NCI-H82 treated with DMSO at 0.1 percent for 48 hours (cell line): Measurements from ENCODE around the gene ACP7.

ENCODE experiments used
- DNase-seq: peaks from one replicate; lab custom pipeline; 2025; ENCODE audit not compliant: unreplicated experiment; lab: John Stamatoyannopoulos, UW

ACP7 gene

DNA sequence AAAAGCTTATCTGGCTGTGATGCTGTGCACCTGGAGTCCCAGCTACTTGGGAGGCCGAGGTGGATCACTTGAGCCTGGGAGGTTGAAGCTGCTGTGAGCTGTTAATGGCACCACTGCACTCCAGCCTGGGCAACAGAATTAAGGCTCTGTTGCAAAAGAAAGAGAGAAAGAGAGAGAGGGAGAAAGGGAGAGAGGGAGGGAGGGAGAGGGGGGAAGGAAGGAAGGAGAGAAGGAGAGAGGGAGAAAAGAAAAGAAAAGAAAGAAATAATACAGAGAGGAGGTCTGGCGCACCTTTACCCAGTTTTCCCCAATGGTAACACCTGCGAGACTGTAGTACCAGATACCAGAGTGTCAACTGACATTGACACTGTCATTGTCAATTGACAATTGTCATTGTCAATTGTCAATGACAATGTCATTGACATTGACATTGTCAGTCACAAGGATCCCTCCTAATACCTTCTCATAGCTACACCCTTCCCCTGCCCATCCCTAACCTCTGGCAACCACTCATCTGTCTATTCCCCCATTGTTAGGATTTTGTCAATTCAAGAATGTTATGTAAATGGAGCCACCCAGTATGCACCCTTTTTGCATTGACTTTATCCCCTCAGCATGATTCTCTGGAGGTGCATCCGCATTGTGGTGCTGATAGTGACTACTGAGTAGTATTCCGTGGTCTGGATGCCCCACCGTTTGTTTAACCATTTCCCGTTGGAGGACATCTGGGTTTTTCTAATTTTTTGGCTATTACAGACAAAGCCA is 62.7 kb downstream of the ACP7 start:
- DNase-seq, result no peak

- no peak for DNase-seq
Observed at GRCh38 chr19:39147480-39147879, 63.3 kb downstream of the ACP7 start.

DNA sequence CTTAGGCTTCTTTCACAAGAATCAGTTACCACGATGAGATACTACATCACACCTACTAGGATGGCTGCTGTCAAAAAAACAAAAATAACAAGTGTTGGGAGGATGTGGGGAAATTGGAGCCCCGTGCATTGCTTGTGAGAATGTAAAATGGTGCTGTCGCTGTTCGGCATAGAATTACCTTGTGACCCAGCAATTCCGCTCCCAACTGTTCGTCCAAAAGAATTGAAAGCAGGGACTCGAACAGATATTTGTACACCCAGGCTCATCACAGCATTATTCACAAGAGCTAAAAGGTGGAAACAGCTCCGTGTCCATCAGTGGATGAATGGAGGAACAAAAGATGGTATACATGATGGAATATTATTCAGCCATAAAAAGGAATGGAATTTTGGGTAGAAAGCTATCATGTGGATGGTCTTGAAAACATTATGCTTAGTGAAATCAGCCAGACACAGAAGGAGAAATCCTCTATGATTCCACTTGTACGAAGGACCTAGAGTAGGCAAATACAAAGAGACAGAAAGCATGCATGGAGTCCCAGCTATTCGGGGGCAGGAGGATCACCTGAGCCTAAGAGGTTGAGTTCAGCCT is 64.9 kb downstream of the ACP7 start:
- DNase-seq, result no peak

- DNase-seq, result no peak
Observed at GRCh38 chr19:39150235-39150634, 66.1 kb downstream of the ACP7 start.

DNA sequence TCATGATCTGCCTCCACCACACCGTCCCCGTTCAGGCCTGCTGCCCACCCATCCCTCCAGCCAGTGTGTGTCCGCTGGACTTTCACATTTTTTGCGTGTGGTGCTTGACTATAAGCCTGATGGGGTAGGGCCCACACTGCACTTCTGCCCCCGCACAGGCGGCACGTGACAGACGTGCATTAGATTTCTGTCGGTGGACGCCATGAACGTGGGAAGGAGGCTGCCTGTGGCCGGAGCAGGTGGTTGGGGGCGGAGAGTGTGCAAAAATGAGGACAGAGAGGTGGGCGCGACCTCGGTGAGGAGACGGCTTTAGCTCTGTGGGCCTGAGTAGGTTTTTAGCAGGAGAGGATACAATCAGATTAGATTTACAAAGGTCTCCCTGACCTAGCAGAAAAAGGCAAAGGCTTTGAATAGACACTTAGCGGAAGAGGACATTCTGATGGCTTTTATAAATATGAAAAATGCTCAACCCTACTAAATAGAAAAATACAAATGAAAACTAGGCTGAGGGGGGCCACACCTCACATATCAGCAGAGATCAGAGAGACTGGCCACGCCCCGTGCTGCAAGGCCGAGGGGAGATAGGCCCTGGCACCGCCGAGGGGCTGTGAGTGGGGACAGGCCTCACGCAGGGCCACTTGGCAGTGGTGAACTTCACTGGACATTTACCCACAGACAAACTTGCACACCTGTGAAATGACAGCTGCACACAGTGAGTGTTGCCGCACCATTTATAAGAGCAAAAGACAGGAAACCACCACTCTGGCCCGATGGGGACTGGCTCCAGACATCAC is 66.8 kb downstream of the ACP7 start:
- DNase-seq, result peak; percentile 9

- no peak for DNase-seq
Observed at GRCh38 chr19:39152066-39152465, 67.9 kb downstream of the ACP7 start.

- no peak for DNase-seq
Observed at GRCh38 chr19:39154100-39154628, 70.0 kb downstream of the ACP7 start.

GRCh38 chr19:39154629-39155100 is 70.5 kb downstream of the ACP7 start:
- DNase-seq, result no peak

DNA sequence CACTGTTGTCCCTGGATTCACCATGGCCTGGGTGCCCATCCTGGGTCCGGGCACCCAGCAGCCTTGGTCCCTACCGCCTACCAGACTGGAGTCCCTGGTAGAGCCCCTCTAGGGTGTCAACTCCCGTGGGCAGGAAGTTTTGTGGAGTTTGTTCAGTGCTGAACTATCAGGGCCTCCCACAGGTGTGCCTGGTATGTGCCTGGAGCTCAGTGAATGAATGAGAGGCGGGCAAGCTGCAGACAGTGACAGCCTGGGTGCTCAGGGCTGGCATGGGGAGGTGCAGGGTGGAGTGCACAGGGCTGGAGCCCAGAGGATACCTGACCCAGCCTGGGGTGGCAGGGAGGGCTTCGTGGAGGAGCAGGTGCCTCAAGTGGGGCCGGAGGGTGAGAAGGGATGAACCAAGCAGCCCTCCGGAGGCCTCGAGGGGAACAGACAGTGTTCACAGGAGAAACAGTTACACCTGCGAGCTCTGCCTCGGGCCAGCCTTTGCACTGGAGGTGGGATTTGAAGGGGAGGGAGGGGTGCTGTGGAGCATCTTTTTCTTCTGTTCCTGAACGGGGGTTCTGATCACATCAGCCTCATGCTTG is 71.0 kb downstream of the ACP7 start:
- DNase-seq, result no peak

- no peak for DNase-seq
Observed at GRCh38 chr19:39155741-39156140, 71.6 kb downstream of the ACP7 start.

DNA sequence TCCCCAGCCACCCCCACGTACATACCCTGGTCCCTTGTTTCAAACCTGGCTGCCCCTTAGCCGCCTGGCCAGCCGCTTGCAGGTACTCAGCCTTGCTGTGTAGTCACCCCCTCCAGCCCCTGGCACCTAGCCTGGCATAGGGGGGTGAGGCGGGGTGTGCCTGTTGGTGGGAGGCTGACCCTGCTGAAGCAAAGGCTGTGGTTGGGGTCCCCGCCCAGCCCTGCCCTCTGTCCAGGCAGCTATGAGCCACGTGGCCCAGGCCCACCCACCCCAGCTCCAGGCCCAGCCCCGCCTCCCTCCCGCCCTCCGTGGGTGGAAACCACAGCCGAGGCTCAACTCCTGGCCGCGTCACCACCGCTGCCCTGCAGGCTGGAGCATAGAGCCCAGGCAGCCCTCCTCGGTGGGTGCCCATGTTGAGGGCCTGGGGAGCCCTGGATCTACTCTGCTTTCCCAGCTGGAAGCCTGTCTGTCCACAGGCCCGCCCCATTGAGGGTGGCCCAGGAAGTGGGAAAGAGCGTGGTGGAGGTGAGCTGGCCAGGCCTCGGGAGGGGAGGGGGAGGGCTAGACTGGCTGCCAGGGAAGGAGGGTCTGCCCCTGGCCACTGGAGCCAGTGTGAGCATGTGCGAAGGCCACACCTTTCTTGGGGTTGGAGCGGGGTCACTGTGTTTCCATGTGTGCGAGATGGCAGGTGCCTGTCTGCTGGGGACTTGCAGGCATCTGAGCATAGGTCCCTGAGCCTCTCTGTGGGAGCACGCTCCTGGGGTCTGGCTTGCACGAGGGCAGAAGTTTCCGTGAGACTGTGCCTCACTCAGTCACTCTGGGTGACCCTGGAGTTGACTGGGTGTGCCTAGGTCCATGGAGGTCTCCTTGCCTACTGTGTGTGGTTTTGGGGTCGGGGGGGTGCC is 72.4 kb downstream of the ACP7 start:
- DNase-seq, result no peak

GRCh38 chr19:39157275-39157996 is 73.3 kb downstream of the ACP7 start:
- DNase-seq, result no peak

GRCh38 chr19:39157997-39158389 is 73.8 kb downstream of the ACP7 start:
- DNase-seq, result no peak

- DNase-seq, result no peak
Observed at GRCh38 chr19:39158646-39159260, 74.6 kb downstream of the ACP7 start.

- DNase-seq, result no peak
Observed at GRCh38 chr19:39160523-39160861, 76.3 kb downstream of the ACP7 start.
